Stimulated activated CD8-positive, alpha-beta memory T cell treated with anti-CD3 and anti-CD28 coated beads, Interleukin-15, amount 100 ng/mL, for 4 hours (primary cell): ENCODE measurements around the gene YY1AP1.
"Not testable (repeated sequence)": the region's sequence is repeated elsewhere in the genome, so short reads cannot be mapped to it uniquely, and the experiment has no call there.

ENCODE experiments used
- DNase-seq, 2 donors: peaks; one replicate each; pipeline ENCODE4 v3.0.0-alpha.2; 2020; ENCODE audit warnings: low read depth in 2 of 2

YY1AP1 gene, protein sequence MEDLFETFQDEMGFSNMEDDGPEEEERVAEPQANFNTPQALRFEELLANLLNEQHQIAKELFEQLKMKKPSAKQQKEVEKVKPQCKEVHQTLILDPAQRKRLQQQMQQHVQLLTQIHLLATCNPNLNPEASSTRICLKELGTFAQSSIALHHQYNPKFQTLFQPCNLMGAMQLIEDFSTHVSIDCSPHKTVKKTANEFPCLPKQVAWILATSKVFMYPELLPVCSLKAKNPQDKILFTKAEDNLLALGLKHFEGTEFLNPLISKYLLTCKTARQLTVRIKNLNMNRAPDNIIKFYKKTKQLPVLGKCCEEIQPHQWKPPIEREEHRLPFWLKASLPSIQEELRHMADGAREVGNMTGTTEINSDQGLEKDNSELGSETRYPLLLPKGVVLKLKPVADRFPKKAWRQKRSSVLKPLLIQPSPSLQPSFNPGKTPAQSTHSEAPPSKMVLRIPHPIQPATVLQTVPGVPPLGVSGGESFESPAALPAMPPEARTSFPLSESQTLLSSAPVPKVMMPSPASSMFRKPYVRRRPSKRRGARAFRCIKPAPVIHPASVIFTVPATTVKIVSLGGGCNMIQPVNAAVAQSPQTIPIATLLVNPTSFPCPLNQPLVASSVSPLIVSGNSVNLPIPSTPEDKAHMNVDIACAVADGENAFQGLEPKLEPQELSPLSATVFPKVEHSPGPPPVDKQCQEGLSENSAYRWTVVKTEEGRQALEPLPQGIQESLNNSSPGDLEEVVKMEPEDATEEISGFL

DNA sequence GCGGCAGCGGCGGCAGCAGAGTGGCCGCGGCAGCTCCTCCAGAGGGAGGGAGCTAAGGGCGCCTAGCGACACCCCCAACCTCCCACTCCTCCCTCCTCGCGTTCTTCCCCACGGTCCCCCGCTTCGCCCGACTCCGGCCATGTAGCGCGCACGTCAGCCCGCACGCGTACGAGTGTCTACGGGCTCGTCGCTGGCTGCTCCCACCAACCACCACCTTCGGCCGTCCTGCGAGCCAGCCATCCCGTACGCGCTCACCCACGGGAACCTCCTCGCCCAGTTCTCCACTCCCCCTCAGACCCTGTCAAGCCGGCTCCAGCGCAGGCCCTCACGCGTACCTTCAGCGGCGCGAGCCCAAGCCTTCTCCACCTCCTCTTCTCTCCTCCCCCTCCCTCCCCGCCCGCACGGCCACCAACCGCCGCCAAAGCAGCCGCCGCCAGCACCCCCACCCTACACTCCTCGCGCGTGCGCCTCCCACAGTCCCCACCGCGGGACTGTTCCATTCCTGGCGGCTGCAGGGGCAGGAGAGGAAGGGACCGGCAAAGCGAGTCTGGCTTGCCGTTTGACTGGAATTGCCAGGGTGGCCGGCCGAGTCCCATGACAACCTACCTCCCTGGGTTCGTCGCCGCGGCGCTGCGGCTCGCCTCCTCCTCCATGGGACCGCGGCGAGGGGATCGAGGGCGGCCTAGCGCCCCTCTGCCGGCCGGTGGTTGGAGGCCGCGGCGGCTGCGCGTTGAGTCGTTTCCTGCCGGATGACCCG lies at the start of gene YY1AP1:
Gene YY1AP1 (minus strand): TSS at position 451 of the 757 bp plus-strand sequence. CDS start 8,338 bp downstream, outside the sequence.
- DNase-seq: peak; percentile 81 to 84

DNA sequence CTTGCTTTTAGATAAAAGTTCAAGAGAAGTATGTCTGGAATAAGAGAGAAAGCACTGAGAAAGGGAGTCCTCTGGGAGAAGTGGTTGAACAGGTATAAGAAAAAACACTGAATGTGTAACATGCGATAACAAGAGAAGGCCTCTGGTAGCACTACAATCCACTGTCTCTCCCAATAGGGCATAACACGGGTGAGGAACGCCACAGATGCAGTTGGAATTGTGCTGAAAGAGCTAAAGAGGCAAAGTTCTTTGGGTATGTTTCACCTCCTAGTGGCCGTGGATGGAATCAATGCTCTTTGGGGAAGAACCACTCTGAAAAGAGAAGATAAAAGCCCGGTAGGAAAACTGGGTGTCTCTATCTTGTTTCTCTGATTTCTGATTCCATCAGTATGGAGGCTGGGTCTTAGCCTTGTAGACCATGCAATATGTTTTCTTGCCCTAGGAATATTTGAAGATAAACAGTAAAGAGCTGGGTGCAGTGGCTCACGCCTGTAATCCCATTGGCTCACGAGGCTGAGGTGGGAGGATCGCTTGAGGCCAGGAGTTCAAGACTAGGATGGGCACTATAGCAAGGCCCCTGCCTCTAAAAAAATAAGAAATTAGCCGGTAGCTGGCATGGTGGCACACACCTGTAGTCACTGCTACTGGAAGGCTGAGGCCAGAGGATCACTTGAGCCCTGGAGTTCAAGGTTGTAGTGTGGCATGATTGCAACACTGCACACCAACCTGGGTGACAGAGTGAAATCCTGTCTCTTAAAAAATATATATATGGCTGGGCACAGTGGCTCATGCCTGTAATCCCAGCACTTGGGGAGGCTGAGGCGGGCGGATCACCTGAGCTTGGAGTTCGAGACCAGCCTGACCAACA lies 40.7 kb upstream of the YY1AP1 start:
- DNase-seq: no peak

DNA sequence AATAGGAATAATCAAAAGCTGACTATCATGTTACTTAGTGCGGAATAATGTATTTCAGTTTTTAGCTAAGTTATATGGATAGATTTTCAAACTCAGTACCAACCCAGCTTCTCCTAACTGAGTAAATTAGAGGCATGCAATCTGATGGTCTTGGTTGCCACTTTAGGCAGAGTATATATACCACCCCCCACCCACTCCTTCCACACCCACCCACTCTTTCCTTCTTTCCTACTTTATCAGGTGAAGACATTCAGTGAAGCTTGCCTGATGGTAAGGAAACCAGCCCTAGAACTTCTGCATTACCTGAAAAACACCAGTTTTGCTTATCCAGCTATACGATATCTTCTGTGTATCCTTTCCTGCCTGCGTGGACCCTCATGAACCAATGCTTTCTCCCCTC lies 36.6 kb upstream of the YY1AP1 start:
- no peak for DNase-seq

DNA sequence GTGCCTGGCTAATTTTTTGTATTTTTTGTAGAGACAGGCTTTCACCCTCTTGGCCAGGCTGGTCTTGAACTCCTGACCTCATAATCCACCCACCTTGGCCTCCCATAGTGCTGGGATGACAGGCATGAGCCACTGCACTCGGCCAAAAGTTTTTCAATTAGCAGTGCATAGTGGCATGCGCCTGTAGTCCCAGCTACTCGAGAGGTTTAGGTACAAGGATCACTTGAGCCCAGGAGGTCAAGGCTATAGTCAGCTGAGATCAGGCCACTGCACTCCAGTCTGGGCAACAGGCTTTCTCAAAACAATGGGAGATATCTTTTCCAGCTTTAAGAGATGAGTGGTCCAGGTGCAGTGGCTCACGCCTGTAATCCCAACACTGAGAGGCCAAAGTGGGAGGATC lies 31.1 kb upstream of the YY1AP1 start:
- no peak for DNase-seq

DNA sequence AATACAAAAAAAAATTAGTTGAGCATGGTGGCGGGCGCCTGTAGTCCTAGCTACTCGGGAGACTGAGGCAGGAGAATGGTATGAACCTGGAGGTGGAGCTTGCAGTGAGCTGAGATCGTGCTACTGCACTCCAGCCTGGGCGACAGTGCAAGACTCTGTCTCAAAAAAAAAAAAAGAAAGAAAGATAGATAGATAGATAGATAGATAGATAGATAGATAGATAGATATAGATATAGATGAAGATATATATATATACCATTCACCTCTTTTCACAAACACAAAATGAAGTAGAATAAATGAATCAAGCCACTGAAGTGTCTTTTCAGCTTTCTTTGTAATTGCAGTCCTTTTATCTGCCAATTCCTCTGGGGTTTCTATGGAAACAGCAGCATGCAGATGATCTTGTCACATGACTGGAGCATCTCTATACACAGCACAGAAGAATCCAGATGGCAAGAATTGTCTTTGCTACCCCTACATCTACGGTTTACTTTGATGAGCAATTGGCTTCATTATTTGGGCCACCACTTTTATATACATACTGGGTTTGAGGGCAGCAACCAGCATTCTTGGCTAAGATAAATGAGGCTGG lies 30.0 kb upstream of the YY1AP1 start:
- not testable (repeated sequence) for DNase-seq

DNA sequence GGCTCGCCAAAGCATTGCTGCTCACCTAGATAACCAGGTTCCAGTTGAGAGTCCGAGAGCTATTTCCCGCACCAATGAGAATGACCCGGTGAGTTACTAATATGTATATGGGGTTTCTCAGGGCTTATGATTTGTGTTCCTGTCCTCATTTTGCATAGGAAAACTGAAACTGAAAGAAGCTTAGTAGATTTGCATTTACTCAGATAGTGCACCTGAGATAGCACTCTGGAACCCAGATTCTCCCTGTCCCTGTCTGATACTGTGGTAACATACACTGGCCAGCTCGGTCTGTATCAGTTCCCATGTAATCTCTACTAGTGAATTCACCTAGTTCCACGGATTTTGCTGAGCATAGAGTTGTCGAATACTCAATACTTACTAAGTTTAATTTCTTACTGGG lies 28.5 kb upstream of the YY1AP1 start:
- DNase-seq: no peak

DNA sequence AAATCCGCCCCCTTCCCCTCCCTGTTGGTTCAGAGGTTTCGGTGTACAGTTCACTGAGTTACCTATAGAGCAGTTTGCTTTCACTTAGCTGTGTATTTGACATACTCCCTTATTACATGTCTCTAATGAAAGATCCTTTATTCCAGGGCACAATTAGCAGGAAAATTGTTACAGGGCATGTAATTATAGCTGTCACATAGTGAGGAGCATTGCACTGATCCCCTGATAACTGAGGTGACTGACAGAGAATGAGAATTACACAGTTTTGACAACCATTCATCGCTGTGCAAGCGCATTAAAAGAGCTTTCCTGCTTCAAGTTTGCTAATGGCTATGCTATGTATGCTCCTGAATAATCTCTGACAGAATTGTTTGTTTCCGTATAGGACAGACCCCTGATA lies 27.2 kb upstream of the YY1AP1 start:
- DNase-seq: no peak

DNA sequence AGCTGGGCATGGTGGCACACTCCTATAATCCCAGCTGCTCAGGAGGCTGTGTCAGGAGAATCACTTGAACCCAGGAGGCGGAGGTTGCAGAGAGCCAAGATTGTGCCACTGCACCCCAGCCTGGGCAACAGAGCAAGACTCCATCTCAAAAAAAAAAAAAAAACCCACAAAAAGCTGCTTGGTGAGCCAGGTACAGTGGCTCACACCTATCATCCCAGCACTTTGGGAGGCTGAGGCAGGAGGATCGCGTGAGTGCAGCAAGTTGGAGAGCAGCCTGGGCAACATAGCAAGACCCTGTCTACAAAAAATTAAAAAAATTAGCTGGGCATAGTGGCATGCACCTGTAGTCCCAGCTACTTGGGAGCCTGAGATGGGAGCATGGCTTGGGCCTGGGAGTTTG lies 26.5 kb upstream of the YY1AP1 start:
- DNase-seq: not testable (repeated sequence)

DNA sequence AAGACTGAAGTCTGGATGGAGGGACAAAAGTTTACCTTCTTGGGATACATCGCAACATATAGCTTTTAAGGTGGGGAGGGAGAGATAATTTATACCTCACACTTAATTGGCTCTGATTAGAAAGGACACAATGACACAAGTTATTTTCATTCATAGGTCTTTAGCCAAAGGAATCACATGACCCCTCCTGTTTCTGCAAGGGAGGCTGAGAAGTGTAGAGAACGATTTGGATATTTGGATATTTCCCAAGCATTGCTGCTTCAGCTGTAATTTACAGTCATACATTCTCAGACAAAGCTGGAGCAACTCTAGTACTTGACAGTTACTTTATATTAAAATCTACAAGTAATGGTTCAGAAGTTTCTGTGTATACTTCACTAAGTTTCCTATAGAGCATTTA lies 24.5 kb upstream of the YY1AP1 start:
- no peak for DNase-seq

DNA sequence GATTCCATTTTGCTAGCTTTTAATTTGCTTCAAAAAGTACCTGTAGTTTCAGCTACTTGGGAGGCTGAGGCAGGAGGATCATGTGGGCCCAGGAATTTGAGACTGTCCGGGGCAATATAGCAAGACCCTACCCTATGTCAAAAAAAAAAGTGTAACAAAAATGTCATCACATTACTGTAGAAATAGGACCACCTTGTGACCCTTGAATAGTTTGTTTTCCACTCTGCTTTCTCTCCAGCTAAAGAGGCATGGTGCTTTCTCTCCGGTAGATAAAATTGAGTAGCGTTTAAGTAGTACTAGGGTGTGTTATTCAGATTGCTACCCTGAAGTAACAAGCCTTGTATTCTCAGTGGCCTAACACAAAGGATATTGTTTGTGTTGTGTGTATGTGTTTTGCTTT lies 24.1 kb upstream of the YY1AP1 start:
- DNase-seq: not testable (repeated sequence)

DNA sequence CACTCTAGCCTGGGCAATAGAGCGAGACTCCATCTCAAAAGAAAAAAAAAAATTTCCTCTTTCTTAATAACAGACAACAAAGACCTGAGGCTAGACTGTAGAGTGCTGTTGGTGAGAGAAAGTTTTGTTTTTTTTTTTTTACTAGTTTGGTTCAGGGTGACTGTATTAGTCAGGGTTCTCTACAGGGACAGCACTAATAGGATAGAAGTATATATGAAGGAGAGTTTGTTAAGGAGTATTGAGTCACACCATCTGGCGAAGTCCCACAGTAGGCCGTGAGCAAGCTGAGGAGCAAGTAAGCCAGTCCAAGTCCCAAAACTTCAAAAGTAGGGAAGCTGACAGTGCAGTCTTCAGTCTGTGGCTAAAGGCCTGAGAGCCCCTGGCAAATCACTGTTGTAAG lies 22.9 kb upstream of the YY1AP1 start:
- not testable (repeated sequence) for DNase-seq

DNA sequence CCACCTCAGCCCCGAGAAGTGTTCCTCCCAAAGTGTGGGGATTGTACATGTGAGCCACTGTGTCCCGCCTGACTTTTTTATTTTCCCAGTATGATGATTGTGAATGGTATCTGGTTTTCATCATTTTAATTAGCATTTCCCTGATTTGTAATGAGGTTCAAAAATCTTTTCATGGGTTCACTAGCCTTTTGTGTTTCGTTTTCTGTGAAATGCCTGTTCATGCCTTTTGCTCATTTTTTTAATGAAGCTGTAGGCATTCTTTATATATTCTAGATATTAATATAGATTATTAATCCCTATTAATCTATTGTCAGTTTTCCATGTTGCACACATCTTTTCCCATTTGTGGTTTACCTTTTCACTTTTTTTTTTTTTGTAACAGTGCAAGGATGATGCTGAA lies 20.8 kb upstream of the YY1AP1 start:
- DNase-seq: no peak

DNA sequence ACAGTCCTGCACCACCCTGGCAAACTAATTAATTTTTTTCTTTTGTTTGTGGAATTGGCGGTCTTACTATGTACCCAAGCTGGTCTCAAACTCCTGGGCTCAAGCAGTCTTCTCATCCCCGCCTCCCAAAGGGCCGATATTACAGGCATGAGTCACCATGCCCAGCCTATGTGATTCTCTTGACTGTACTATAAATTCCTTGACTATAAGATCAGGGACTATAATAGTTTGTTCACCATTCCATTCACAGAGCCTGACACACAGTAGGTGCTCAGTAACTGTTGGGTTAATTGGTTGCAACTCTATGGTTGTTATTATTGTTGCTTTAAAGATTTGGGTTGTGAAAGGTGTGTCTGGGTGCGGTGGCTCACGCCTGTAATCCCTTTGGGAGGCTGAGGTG lies 17.6 kb upstream of the YY1AP1 start:
- no peak for DNase-seq

DNA sequence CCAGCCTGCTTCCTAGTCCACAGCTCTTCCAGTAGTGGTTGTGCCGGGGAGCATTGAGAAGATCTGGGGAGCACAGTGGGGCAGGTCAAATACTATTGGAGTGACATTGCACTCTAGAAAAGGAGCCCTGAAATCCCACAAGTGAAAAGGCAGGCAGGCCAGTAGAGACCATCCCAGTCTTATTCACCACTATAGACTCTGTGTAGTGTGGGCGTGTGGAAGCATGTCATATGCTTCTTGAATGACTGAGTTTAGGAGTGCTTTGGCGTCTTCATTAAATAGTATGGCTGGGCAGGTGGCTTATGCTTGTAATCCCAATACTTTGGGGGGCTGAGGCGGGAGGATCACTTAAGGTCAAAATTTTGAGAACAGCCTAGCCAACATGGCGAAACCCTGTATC lies 15.8 kb upstream of the YY1AP1 start:
- DNase-seq: not testable (repeated sequence)

DNA sequence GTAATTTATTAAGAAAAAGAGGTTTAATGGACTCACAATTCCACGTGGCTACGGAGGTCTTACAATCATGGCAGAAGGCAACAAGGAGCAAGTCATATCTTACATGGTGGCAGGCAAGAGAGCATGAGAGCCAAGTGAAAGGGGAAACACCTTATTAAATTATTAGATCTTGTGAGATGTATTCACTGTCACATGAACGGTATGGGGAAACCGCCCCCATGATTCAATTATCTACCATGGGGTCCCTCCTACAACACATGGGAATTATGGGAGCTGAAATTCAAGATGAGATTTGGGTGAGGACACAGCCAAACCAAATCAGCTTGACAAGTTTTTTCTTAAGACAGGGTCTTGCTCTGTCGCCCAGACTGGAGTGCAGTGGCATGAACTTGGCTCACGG lies 14.6 kb upstream of the YY1AP1 start:
- no peak for DNase-seq

DNA sequence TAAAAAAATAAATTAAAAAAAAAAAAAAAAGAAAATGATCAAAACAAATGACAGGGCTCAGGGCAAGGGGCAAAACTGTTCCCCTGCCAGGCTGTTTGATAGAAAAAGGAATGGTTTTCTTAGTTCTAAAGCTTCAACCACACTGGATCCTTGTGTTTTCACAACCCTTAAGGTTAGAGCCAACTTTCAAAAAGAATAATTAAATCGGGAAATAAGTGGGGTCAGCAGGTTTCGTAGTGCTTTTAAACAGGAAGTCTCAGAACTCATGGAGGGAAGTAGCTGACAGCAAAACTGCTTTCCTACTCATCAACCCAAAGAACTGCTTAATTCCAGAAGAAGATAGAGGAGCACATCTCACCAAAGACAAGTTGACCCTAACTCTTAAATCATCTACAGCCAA lies 13.1 kb upstream of the YY1AP1 start:
- not testable (repeated sequence) for DNase-seq

DNA sequence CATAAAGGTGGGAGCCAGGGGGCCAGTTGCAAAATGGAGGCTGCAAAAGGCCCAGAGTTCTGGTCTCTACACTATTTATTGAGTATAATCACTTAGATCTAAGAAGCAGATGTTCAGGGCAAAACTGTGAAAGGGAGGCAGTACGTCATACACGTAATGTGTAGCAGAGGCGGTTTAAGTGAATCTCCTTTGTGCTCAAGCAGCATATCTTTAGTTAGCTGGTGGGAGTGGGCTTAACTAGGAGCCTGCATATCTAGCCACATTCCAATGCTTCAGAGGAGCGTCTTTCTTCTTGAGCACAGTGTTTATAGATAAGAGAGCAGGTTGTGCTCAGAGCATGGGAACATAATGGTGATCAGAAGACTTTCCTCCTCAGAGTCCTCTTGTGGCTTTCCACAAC lies 10.5 kb upstream of the YY1AP1 start:
- not testable (repeated sequence) for DNase-seq

DNA sequence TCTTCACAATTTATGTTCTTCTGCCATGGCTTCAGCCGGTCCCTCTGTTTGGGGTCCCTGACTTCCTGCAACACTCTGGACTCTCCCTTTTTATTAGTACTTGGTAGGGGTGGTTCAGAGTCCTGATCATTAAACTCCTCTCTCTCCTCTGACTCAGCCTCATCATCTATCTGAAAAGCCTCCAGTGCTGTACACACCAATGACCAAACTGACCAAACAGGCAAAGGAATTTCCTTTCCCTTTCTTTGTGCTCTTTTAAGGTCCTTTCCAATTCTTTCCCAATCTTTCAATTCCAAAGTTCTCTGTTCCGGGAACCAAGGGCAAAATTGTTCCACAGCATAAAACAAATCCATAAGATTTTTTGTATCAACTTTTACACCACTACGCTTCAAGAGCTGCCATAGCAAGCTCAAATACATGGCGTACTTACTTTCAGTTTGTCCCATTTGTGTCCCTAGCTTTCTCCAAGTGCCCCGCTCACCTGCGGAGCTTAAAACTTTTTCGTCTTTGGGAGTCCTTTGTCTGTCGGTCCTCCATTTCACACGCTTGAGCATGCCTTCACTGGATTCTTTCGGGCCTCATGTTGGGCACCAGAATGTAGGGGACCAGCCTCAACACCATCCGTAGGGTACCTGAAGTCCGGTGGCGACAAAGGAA lies 9.9 kb upstream of the YY1AP1 start:
- no peak for DNase-seq

DNA sequence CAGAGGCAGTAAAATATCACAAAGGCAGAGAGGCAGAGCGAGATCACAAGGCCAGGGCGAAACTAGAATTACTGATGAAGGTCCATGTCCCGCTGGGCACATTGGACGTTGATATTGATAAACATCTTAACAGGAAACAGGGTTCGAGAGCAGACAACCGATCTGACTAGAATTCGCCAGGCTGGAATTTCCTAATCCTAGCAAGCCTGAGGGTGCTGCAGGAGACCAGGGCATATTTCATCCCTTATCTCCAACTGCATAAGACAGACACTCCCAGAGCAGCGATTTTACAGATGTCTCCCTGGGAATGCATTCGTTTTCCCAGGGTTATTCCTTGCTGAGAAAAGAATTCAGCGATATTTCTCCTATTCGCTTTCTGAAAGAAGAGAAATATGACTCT lies 9.0 kb upstream of the YY1AP1 start:
- not testable (repeated sequence) for DNase-seq

DNA sequence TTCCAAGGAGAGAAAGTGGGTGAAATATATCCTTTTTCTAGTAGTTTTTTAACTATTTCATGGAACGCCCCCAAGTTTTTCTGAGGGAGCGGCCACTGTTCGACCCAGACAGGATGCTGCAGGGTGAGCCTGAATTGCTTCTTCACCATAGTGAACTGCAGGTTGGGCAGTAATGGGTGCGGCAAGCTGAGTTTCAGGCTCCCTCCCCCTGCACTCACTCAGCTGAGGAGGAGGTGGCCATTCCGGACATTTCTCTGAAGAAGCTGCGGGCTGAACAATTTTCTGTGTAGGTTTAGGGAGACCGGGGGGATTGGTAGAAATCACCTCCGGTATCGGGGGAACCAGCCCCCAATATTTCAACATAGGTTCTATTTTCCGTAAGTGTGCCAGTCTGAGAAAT lies 8.5 kb upstream of the YY1AP1 start:
- no peak for DNase-seq

DNA sequence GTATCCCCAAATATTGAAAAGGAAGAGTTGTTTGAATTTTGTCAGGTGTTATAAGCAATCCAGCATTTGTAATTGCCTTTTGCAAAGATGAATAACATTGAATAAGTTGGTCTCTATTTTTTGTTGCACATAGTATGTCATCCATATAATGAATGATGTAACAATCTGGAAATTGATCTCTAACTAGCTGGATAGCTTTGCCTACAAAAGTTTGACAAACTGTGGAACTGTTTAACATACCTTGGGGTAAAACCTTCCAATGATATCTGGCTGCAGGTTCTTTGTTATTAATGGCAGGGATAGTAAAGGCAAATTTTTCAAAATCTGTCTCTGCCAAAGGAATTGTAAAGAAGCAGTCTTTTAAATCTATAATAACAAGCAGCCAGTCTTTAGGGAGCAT lies 8.0 kb upstream of the YY1AP1 start:
- no peak for DNase-seq
